GM12875 (cell line): ENCODE data around the gene HTR6.

Source experiments
- H3K4me3 ChIP-seq: one replicate; pipeline ENCODE4 v1.5.1; 2011; ENCODE audit warnings: low read depth, low read length, control low read depth
- CTCF ChIP-seq: IDR thresholded peaks from 2 replicates; pipeline ENCODE4 v1.5.1; 2011; ENCODE audit warnings: low read depth, mild to moderate bottlenecking, control low read depth, inconsistent platforms, low read length, moderate library complexity, borderline replicate concordance; ENCODE audit not compliant: insufficient read depth

The HTR6 gene

GRCh38 chr1:19720174-19720573 is 55.5 kb downstream of the HTR6 start:
- no peak overlapping the region for H3K4me3 ChIP-seq
- no peak for TF ChIP-seq CTCF

DNA sequence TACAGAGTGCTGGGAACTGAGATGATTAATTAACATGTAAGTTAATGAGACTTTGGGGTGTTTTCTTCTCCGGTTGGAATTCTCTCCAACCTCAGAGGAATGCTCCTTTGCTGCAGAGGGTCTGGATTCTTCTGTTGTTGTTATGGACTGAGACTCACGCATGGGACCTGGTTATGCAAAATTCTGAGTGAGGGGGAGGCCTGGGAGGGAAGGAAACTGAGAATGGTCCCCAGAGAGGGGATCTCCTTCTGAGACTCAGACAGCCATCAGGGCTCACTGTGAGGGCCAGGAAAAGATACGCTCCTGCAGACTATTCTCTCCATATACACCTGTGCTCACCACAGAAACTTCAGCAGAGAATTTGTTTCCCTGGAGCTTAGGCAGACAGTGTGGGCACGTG is 56.3 kb downstream of the HTR6 start:
- no peak for TF ChIP-seq CTCF
- H3K4me3 ChIP-seq: no peak overlapping the region

DNA sequence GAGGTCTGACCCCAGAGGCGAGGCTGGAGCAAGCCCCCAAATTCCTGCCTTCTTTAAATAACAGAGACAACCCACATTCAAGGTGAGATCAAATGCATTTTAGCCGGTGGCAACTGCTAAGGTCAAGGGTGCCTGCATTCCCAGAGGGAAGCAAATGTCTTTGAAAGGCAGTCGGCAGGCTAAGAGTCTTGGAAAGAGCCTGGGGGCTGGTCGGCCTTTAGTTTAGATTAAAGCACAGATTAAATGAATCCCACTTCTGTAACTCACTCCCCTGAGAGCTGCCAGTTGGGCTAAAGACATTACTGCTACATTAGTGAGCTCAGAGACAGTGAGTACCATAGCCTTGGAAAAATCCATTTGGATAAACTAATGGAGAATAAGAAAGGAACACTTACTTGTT is 59.2 kb downstream of the HTR6 start:
- no peak for TF ChIP-seq CTCF

GRCh38 chr1:19725606-19726005 is 60.9 kb downstream of the HTR6 start:
- TF ChIP-seq CTCF: no peak
- no peak overlapping the region for H3K4me3 ChIP-seq

More for the DNA sequence above, 59.2 kb downstream of the HTR6 start:
- H3K4me3 ChIP-seq: no peak overlapping the region

DNA sequence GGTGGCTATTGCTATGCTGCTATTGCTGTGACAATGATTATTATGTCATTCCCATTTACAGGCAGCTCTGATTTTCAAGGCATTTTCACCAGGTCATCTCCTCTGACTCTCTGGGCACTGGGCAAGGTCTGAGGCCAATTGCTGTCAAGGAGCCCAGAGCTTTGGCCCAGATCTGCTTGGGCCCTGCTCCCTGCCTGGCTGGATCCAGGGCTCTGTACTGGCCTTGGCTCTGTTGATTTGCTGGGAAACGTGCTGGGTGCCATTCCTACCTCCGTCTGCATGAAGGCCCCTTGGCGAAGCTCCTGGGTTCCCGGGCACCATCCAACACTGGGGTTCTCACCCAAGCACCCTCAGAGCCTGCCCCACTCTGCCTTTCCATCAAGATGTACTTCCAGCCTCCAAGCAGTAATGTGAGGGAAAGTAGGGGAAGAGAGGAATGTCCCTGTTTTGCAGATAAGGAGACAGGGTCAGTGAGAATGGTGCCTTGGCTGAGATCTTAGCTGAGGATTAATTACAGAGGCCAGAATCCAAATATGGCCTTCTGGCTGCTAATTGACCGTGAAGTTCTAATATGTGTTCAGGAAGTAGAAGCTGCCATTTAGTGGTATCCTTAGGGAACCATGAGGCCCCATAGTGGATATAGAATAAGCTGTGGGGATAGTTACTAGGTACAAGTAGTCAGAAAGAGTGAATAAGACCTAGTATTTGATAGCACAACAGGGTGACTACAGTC is 63.9 kb downstream of the HTR6 start:
- no peak for TF ChIP-seq CTCF
- no peak overlapping the region for H3K4me3 ChIP-seq

- no peak overlapping the region for H3K4me3 ChIP-seq
- TF ChIP-seq CTCF: no peak
Observed at GRCh38 chr1:19730232-19730631, 65.6 kb downstream of the HTR6 start.
